PFSK-1 (cell line): Measurements from ENCODE around the gene MKNK2.

Experiments used
- FOXP2 ChIP-seq: optimal IDR thresholded peaks from 2 replicates; pipeline ENCODE3; 2011; ENCODE audit warnings: borderline replicate concordance, control low read depth, inconsistent platforms; ENCODE audit not compliant: insufficient read depth; ENCODE audit errors: extremely low read length, extremely low read depth
- POLR2AphosphoS5 ChIP-seq: IDR thresholded peaks from 2 replicates; pipeline ENCODE4 v1.6.1; 2012; ENCODE audit warnings: low read depth, mild to moderate bottlenecking, control low read depth, low read length, moderate library complexity
- REST ChIP-seq, 2 experiments: IDR thresholded peaks; 2 replicates each; pipeline versions ENCODE4 v1.6.1 to v1.8.0; 2011 to 2012; ENCODE audit warnings: low read depth in 2 of 2, low read length in 2 of 2, control low read depth in 1 of 2, inconsistent platforms in 1 of 2, mild to moderate bottlenecking in 1 of 2, moderate library complexity in 1 of 2; ENCODE audit not compliant: insufficient read depth in 1 of 2
- SIN3A ChIP-seq: IDR thresholded peaks from 2 replicates; pipeline ENCODE4 v1.6.1; 2012; ENCODE audit warnings: mild to moderate bottlenecking, low read length, moderate library complexity, borderline replicate concordance; ENCODE audit not compliant: insufficient read depth
- TAF1 ChIP-seq: IDR thresholded peaks from 2 replicates; pipeline ENCODE4 v1.6.1; 2012; ENCODE audit warnings: low read length, control low read depth, borderline replicate concordance; ENCODE audit not compliant: insufficient read depth

Gene MKNK2

GRCh38 chr19:2046046-2046907, 4.8 kb downstream of the MKNK2 start:
- no peak for TF ChIP-seq TAF1

- TF ChIP-seq TAF1 (no peak), FOXP2 (no peak), SIN3A (no peak), POLR2AphosphoS5 (no peak), REST (IDR thresholded peaks at IDR 0.05; ENCODE audit: insufficient read depth in 1 of 2, low read depth in 2 of 2, low read length in 2 of 2) (no peak)
These were observed 5.5 kb downstream of the MKNK2 start for GRCh38 chr19:2045501-2046045.

- TF ChIP-seq SIN3A: no peak
- no peak for TF ChIP-seq POLR2AphosphoS5
- no peak for TF ChIP-seq REST (IDR thresholded peaks at IDR 0.05; ENCODE audit: insufficient read depth in 1 of 2, low read depth in 2 of 2, low read length in 2 of 2)
- no peak for TF ChIP-seq FOXP2
- TF ChIP-seq TAF1: no peak
These were observed 6.1 kb downstream of the MKNK2 start for GRCh38 chr19:2044709-2045500.

- no peak for TF ChIP-seq TAF1
- no peak for TF ChIP-seq POLR2AphosphoS5
- TF ChIP-seq SIN3A: no peak
- no peak for TF ChIP-seq FOXP2
- no peak for TF ChIP-seq REST (IDR thresholded peaks at IDR 0.05; ENCODE audit: insufficient read depth in 1 of 2, low read depth in 2 of 2, low read length in 2 of 2)
These were observed 6.9 kb downstream of the MKNK2 start for GRCh38 chr19:2043961-2044708.

- TF ChIP-seq SIN3A (no peak), FOXP2 (no peak), POLR2AphosphoS5 (no peak), REST (IDR thresholded peaks at IDR 0.05; ENCODE audit: insufficient read depth in 1 of 2, low read depth in 2 of 2, low read length in 2 of 2) (no peak), TAF1 (no peak)
These were observed 7.8 kb downstream of the MKNK2 start for GRCh38 chr19:2043251-2043641.
